ENCODE measurements around the gene KDM4B.

KDM4B gene

GRCh38 chr19:5048727-5049553 is 80.0 kb downstream of the KDM4B start:
- no peak for DNase-seq (ENCODE audit: low read depth)

- DNase-seq (ENCODE audit: low read depth) = no peak
Measured at GRCh38 chr19:5049561-5049960, 80.6 kb downstream of the KDM4B start.

GRCh38 chr19:5050067-5050656 is 81.2 kb downstream of the KDM4B start:
- no peak for DNase-seq (ENCODE audit: low read depth)

- no peak for DNase-seq (ENCODE audit: low read depth)
Measured at GRCh38 chr19:5050905-5051304, 82.0 kb downstream of the KDM4B start.

- no peak for DNase-seq (ENCODE audit: low read depth)
Measured at GRCh38 chr19:5051619-5052018, 82.7 kb downstream of the KDM4B start.

GRCh38 chr19:5052515-5052914 is 83.6 kb downstream of the KDM4B start:
- DNase-seq (ENCODE audit: low read depth) = no peak

- no peak for DNase-seq (ENCODE audit: low read depth)
Measured at GRCh38 chr19:5052945-5053485, 84.1 kb downstream of the KDM4B start.

GRCh38 chr19:5053661-5054060 is 84.7 kb downstream of the KDM4B start:
- DNase-seq (ENCODE audit: low read depth) = no peak

- no peak for DNase-seq (ENCODE audit: low read depth)
Measured at GRCh38 chr19:5054551-5055456, 85.9 kb downstream of the KDM4B start.

GRCh38 chr19:5055457-5055776 is 86.5 kb downstream of the KDM4B start:
- no peak for DNase-seq (ENCODE audit: low read depth)

- DNase-seq (ENCODE audit: low read depth) = no peak
Measured at GRCh38 chr19:5057860-5058259, 88.9 kb downstream of the KDM4B start.

- DNase-seq (ENCODE audit: low read depth) = no peak
Measured at GRCh38 chr19:5058521-5059212, 89.8 kb downstream of the KDM4B start.

GRCh38 chr19:5059213-5059574 is 90.3 kb downstream of the KDM4B start:
- DNase-seq (ENCODE audit: low read depth) = no peak

GRCh38 chr19:5059793-5060192 is 90.9 kb downstream of the KDM4B start:
- DNase-seq (ENCODE audit: low read depth) = no peak

GRCh38 chr19:5062195-5062594 is 93.3 kb downstream of the KDM4B start:
- no peak for DNase-seq (ENCODE audit: low read depth)

- no peak for DNase-seq (ENCODE audit: low read depth)
Measured at GRCh38 chr19:5062799-5063198, 93.9 kb downstream of the KDM4B start.

GRCh38 chr19:5063873-5064645 is 95.1 kb downstream of the KDM4B start:
- DNase-seq (ENCODE audit: low read depth) = no peak

GRCh38 chr19:5064896-5065295 is 96.0 kb downstream of the KDM4B start:
- no peak for DNase-seq (ENCODE audit: low read depth)

- no peak for DNase-seq (ENCODE audit: low read depth)
Measured at GRCh38 chr19:5065663-5066093, 96.8 kb downstream of the KDM4B start.

GRCh38 chr19:5066768-5067167 is 97.9 kb downstream of the KDM4B start:
- no peak for DNase-seq (ENCODE audit: low read depth)

- no peak for DNase-seq (ENCODE audit: low read depth)
Measured at GRCh38 chr19:5067678-5068077, 98.8 kb downstream of the KDM4B start.

Measured in T follicular helper cell (primary cell).